Suprapubic skin (tissue), 3 donors: ENCODE data around the gene TENM3.

ENCODE experiments used
- EP300 ChIP-seq: sonication (generic); formaldehyde crosslinking; IDR thresholded peaks from one replicate; pipeline ENCODE4 v1.6.1; 2017; ENCODE audit warnings: antibody characterized with exemption
- TF ChIP-seq, protein P1 (sequence below), 2 donors: fragments of 200-600 bp in 1 of 2; fragments of 450-650 bp in 1 of 2; sonication (generic) in 1 of 2; IDR thresholded peaks; one replicate each; pipeline ENCODE4 v1.5.1; 2016 to 2019; ENCODE audit warnings: antibody characterized with exemption in 2 of 2, mild to moderate bottlenecking in 1 of 2, moderate library complexity in 1 of 2

DNA sequence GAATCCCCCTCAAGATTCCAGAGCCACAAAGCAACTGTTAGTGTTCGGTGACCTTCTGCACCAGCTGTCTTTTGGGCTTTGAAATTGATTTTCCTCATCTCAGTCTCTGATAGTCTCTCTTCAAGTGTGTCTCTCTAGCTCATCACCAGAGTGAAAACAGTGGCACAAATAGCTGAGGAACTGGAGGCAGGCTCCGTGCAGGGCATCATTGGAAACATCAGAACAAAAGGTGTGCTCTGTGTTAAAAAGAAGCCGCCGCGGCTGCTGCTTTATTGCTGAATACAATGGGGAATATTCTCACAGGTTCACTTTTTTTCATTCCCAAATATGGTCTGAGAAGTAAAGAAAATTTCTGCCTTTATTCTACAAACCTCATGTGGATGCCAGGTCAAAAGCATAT, 376.5 kb downstream of the TENM3 start:
- TF ChIP-seq, protein P1, sequence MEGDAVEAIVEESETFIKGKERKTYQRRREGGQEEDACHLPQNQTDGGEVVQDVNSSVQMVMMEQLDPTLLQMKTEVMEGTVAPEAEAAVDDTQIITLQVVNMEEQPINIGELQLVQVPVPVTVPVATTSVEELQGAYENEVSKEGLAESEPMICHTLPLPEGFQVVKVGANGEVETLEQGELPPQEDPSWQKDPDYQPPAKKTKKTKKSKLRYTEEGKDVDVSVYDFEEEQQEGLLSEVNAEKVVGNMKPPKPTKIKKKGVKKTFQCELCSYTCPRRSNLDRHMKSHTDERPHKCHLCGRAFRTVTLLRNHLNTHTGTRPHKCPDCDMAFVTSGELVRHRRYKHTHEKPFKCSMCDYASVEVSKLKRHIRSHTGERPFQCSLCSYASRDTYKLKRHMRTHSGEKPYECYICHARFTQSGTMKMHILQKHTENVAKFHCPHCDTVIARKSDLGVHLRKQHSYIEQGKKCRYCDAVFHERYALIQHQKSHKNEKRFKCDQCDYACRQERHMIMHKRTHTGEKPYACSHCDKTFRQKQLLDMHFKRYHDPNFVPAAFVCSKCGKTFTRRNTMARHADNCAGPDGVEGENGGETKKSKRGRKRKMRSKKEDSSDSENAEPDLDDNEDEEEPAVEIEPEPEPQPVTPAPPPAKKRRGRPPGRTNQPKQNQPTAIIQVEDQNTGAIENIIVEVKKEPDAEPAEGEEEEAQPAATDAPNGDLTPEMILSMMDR (IDR thresholded peaks at IDR 0.05) = no peak
- no peak for TF ChIP-seq EP300
